Vagina (tissue), 2 donors: ENCODE measurements around the gene TRIM24.

Experiments
- CTCF ChIP-seq, 3 experiments: fragments of 450-650 bp in 2 of 3; fragments of 200-600 bp in 1 of 3; sonication (generic) in 1 of 3; IDR thresholded peaks; one replicate each; pipeline ENCODE4 v1.5.1; 2017 to 2019; ENCODE audit warnings: antibody characterized with exemption in 3 of 3, mild to moderate bottlenecking in 2 of 3, moderate library complexity in 2 of 3
- POLR2A ChIP-seq, 2 donors: fragments of 450-650 bp; IDR thresholded peaks; one replicate each; pipeline ENCODE4 v1.6.1; 2017; ENCODE audit warnings: antibody characterized with exemption in 2 of 2, mild to moderate bottlenecking in 2 of 2, moderate library complexity in 2 of 2
- POLR2AphosphoS5 ChIP-seq, 2 donors: sonication (generic); formaldehyde crosslinking; IDR thresholded peaks; one replicate each; pipeline ENCODE4 v1.9.0; 2017; ENCODE audit warnings: antibody characterized with exemption in 2 of 2, mild to moderate bottlenecking in 2 of 2, low read depth in 1 of 2; ENCODE audit not compliant: insufficient read depth in 1 of 2

- no peak for TF ChIP-seq CTCF (IDR thresholded peaks at IDR 0.05)
- TF ChIP-seq POLR2AphosphoS5 (IDR thresholded peaks at IDR 0.05; ENCODE audit: insufficient read depth in 1 of 2, low read depth in 1 of 2): no peak
- TF ChIP-seq POLR2A (IDR thresholded peaks at IDR 0.05): no peak
Observed at GRCh38 chr7:138553805-138554204, 93.7 kb downstream of the TRIM24 start.
